ENCODE results near the gene OR4K17.
"Not testable (repeated sequence)": the region's sequence is repeated elsewhere in the genome, so short reads cannot be mapped to it uniquely, and the experiment has no call there.

OR4K17 gene, protein sequence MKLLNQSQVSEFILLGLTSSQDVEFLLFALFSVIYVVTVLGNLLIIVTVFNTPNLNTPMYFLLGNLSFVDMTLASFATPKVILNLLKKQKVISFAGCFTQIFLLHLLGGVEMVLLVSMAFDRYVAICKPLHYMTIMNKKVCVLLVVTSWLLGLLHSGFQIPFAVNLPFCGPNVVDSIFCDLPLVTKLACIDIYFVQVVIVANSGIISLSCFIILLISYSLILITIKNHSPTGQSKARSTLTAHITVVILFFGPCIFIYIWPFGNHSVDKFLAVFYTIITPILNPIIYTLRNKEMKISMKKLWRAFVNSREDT

DNA sequence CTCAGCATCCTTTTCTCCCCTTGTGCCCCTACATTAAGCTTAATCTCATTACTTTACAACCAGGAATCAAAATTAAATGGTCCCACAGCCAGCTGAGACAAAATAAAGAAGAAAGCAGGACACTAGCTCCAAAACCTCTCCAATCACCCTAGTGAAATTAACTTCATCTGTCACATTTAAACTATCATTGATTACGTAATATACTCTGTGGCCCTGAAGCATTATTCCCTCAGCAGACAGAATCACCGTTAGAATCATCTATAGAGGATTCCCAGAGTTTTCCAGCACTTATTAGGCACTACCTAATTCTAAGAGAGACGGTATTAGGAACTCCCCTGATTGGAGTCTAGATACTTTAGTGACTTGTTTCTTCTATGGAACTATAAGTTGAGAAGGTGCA, at the start of gene OR4K17:
Gene OR4K17 (plus strand): TSS at position 302 of the 400 bp plus-strand sequence. CDS start 6,761 bp downstream, outside the sequence.
- no peak for DNase-seq (ENCODE audit: low read depth)

DNA sequence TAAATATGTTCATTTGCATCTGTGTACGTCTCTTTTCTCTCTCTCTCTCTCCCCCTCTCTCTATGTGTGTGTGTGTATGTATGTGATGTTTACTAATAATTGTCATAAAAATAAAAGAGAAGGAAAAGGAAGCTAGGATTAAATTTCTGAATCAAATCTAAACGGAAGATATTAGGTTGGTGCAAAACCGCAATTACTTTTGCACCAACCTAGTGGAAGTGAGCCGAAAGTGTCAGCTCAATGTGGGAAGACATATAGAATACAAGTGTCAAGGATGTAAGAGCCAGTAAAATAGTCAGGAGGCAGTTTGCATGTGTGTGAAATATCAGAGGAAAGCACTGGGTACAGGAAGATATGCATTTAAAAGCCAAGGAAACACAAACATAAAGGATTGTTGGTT, 18.5 kb upstream of the OR4K17 start:
- DNase-seq (ENCODE audit: low read depth): no peak

DNA sequence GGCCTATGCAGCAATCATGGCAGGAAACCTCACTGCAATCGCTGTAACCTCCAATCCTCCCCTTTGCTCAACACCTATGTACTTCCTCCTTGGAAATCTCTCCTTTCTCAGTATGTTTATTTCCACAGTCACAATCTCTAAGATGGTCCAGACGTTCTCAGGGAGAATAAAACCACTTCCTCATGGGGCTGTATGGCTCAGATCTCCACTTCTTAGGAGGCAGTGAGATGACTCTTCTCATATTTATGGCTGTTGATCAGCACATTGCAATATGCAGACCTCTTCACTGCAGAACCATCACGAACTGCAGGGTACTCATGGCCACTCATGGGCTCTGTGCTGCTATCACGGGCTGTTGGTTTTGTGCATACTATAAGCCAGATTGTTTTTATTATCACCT, 17.1 kb upstream of the OR4K17 start:
- DNase-seq (ENCODE audit: low read depth): no peak

DNA sequence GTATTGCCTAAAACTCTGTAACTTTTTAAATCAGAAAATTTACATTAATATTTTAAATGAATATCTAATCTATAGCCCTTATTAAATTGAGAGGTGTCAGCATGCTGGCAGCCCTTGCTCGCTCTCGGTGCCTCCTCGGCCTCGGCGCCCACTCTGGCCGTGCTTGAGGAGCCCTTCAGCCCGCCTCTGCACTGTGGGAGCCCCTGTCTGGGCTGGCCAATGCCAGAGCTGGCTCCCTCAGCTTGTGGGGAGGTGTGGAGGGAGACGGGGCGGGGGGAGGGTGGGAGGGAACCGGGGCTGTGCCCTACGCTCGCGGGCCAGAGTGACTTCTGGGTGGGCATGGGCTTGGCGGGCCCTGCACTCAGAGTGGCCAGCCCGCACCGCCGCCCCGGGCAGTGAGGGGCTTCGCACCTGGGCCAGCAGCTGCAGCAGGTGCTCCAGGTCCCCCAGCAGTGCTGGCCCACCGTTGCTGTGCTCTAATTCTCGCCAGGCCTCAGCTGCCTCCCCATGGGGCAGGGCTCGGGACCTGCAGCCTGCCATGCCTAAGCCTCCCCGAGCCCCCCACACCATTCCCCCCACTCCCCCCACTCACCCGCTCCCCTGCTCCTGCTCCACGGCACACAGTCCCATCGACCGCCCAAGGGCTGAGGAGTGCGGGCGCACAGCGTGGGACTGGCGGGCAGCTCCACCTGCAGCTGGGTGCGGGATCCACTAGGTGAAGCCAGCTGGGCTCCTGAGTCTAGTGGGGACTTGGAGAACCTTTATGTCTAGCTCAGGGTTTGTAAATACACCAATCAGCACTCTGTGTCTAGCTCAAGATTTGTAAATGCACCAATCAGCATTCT, 11.4 kb upstream of the OR4K17 start:
- DNase-seq (ENCODE audit: low read depth): not testable (repeated sequence)

DNA sequence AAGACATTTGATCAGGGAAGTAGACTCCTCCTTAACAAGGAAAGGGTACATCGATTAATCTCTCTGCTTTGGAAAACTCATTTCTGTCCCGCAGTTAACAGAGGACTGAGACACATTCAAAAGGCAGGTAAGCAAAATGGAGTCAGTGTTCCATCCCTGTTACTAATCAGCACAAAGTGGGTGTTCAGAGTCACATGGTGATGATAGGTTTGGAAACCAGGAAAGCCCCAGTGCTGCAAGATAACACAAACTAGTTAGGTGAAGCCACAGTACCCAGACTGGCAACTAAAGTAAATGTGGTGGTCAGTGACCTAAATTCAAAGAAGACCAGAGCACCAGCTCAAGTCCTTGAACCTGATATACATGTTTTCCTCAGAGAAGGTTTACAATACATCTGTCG, 1.8 kb downstream of the OR4K17 start:
- no peak for DNase-seq (ENCODE audit: low read depth)

DNA sequence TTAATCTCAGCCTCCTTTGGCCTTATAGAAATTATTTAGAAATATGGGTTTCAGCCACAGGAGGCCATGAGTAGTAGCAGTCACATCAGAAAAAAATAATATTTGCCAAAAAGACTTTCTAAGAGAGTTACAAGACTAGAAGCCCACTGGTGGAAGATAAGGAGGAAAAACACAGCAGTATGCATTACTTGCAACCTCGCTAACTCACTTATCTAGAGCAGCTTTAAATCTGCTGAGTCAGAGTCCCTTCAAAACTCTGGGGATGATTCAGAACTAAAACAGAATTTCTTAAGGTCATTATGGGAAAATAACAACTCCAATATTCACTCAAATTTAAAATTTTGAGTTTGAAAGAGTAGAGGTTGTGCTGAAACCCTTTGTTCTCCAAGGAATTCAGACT, 6.2 kb downstream of the OR4K17 start:
- DNase-seq (ENCODE audit: low read depth): no peak

DNA sequence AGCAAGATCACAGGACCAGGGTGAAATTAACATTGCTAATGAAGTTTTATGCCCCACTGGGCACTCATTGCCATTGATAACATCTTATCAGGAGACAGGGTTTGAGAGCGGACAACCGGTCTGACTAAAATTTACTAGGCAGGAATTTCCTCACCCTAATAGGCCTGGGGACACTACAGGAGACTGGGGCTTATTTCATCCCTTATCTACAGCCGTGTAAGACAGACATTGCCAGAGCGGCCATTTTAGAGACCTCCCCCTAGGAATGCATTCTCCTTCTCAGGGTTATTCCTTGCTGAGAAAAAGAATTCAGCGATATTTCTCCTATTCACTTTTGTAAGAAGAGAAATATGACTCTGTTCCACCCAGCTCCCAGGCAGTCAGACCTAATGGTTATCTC, 8.3 kb downstream of the OR4K17 start:
- DNase-seq (ENCODE audit: low read depth): no peak

DNA sequence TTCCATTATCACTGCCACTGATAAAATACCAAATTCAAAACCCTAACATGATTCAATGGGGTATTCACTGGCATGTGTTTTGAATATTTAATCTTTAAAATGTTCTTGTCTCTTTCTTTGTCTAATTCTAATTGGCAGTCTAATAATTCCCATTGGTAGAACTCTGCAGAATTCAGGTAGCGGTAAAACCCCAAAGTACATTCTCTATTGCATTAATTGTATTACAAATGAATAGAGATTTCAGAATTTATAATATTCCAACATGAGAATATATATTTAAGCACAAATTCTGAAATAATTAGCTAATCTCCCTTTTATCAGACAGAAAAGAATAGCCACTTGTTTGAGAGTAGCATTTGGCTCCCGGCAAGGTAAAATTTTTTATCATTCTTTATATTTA, 28.0 kb downstream of the OR4K17 start, which contains the start of gene OR4N5:
Gene OR4N5 (plus strand): TSS at position 301 of the 400 bp plus-strand sequence. CDS start 4,916 bp downstream, outside the sequence.
- DNase-seq (ENCODE audit: low read depth): no peak

DNA sequence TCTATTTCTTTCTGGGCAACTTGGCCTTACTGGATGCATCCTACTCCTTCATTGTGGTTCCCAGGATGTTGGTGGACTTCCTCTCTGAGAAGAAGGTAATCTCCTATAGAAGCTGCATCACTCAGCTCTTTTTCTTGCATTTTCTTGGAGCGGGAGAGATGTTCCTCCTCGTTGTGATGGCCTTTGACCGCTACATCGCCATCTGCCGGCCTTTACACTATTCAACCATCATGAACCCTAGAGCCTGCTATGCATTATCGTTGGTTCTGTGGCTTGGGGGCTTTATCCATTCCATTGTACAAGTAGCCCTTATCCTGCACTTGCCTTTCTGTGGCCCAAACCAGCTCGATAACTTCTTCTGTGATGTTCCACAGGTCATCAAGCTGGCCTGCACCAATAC, 33.4 kb downstream of the OR4K17 start:
- DNase-seq (ENCODE audit: low read depth): no peak

DNA sequence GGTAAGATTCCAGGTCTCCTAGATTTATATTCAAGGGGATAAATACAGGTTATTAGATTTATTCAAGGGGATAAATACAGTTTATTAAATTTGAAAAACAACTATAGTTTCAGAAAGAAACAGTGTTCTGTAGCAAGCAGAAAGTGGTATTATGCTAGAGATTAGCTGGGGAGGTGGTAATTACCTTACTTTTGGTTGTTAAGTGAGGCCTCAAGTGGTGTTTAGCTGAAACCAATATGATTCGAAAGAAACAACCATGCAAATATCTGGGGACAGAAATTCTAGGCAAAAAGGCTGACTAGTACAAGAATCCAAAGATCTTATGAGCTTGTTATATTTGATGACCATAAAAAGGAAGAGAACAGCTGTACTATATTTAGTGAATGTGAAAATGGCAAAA, 34.3 kb downstream of the OR4K17 start:
- DNase-seq (ENCODE audit: low read depth): no peak

DNA sequence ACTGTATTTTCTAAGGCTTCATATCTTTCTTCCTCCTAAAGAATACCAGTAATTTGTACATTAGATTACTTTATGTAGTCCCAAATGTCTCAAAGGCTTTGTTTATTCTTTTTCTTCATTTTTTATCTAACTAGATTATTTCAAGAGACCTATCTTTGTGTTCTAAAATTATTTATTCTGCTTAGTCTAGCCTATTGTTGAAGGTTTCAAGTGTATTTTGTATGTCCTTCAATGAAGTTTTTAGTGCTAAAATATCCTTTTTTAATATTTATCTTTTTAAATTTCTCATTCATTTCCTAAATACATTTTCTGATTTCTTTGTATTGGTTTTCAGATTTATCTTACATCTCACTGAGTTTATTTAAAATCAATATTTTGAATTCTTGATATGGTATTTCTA, 53.9 kb downstream of the OR4K17 start:
- no peak for DNase-seq (ENCODE audit: low read depth)

DNA sequence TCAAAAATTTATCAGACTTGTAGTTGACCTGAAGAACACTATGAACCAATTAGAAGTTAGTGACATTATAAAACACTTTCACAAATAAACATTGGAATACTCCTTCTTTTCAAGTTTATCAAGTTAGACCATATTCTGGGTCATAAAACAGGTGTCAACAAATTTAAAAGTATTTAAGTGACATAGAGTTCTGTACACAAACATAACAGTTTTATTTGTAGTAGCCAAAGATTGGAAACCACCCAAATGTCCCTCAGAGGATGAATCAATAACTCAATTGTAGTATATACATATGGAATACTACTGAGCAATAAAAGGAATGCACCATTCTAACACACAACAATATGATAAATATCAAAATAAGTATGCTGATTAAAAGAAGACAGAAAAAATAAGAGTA, 56.6 kb downstream of the OR4K17 start:
- DNase-seq (ENCODE audit: low read depth): no peak

DNA sequence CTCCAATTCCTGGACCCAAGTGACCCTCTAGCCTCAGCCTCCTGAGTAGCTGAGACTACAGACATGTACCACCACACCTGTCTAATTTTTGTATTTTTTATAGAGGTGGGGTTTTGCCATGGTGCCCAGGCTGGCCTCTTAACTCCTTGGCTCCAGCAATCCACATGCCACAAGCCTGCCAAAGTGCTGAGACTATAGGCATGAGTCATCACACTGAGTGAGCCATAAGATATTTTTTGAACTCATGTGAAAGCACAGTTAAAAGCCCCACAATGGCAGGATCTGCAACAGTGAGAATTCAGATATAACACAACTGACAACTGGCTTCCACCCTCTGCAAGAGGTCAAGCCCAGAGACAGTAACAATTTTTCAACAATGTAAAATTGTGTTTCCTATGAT, 59.3 kb downstream of the OR4K17 start:
- DNase-seq (ENCODE audit: low read depth): not testable (repeated sequence)

Measured in stimulated activated CD8-positive, alpha-beta memory T cell treated with anti-CD3 and anti-CD28 coated beads, Interleukin-12 subunit alpha, Interleukin-12 subunit beta, amount 100 ng/mL, for 1 hour (primary cell).